Panc1 (cell line): ENCODE measurements around the gene LMF1.

Experiments
- SIN3A ChIP-seq: IDR thresholded peaks from 2 replicates; pipeline ENCODE4 v1.6.1; 2012; ENCODE audit warnings: low read depth, mild to moderate bottlenecking, low read length, moderate library complexity, borderline replicate concordance; ENCODE audit not compliant: insufficient read depth
- TF ChIP-seq, protein P1 (sequence below): fragments of 450-650 bp; IDR thresholded peaks from 2 replicates; pipeline ENCODE4 v1.5.1; 2017; ENCODE audit warnings: mild to moderate bottlenecking
- TF ChIP-seq, protein P2 (sequence below), 2 experiments: IDR thresholded peaks; 2 replicates each; pipeline ENCODE4 v1.6.1; 2011 to 2012; ENCODE audit warnings: low read depth in 2 of 2, control low read depth in 1 of 2, low read length in 1 of 2, mild to moderate bottlenecking in 1 of 2, moderate library complexity in 1 of 2; ENCODE audit not compliant: insufficient read depth in 1 of 2

DNA sequence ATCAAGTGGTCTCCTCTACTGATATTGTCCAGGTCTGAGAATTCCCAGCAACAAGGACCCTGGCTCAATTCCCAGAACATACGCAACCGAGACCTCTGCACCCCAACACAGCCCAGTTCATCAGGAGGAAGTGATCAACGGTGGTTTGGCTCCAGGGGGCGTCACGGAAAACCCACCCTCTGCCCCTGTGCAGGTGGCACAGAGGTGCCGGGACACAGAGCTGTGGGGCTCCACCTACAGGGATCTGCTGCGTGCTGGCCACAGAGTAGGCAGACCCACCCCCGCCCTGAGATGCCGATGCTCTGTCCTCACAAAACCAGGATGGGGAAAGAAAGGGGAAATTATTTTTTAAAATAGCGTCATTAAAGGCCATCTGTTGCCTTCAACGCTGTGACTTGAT is 69.6 kb downstream of the LMF1 start:
- TF ChIP-seq, protein P1, sequence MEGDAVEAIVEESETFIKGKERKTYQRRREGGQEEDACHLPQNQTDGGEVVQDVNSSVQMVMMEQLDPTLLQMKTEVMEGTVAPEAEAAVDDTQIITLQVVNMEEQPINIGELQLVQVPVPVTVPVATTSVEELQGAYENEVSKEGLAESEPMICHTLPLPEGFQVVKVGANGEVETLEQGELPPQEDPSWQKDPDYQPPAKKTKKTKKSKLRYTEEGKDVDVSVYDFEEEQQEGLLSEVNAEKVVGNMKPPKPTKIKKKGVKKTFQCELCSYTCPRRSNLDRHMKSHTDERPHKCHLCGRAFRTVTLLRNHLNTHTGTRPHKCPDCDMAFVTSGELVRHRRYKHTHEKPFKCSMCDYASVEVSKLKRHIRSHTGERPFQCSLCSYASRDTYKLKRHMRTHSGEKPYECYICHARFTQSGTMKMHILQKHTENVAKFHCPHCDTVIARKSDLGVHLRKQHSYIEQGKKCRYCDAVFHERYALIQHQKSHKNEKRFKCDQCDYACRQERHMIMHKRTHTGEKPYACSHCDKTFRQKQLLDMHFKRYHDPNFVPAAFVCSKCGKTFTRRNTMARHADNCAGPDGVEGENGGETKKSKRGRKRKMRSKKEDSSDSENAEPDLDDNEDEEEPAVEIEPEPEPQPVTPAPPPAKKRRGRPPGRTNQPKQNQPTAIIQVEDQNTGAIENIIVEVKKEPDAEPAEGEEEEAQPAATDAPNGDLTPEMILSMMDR = no peak
- TF ChIP-seq, protein P2, sequence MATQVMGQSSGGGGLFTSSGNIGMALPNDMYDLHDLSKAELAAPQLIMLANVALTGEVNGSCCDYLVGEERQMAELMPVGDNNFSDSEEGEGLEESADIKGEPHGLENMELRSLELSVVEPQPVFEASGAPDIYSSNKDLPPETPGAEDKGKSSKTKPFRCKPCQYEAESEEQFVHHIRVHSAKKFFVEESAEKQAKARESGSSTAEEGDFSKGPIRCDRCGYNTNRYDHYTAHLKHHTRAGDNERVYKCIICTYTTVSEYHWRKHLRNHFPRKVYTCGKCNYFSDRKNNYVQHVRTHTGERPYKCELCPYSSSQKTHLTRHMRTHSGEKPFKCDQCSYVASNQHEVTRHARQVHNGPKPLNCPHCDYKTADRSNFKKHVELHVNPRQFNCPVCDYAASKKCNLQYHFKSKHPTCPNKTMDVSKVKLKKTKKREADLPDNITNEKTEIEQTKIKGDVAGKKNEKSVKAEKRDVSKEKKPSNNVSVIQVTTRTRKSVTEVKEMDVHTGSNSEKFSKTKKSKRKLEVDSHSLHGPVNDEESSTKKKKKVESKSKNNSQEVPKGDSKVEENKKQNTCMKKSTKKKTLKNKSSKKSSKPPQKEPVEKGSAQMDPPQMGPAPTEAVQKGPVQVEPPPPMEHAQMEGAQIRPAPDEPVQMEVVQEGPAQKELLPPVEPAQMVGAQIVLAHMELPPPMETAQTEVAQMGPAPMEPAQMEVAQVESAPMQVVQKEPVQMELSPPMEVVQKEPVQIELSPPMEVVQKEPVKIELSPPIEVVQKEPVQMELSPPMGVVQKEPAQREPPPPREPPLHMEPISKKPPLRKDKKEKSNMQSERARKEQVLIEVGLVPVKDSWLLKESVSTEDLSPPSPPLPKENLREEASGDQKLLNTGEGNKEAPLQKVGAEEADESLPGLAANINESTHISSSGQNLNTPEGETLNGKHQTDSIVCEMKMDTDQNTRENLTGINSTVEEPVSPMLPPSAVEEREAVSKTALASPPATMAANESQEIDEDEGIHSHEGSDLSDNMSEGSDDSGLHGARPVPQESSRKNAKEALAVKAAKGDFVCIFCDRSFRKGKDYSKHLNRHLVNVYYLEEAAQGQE (IDR thresholded peaks at IDR 0.05; ENCODE audit: insufficient read depth in 1 of 2, low read depth in 2 of 2, low read length in 1 of 2) = no peak
- no peak for TF ChIP-seq SIN3A
